Neural cell (in vitro differentiated cells): ENCODE results near the gene SYT5. TPM values are rescaled to one million over a fixed set of nuclear protein-coding genes. Genes with fewer than 3 reads are reported as not detected.
"Not testable (repeated sequence)": the region's sequence is repeated elsewhere in the genome, so short reads cannot be mapped to it uniquely, and the experiment has no call there.

ENCODE experiments used
- H2AFZ ChIP-seq: fragments of 200-600, 300-800 bp; sonication (generic), shearing (Covaris generic); 2 replicates; pipeline ENCODE4 v1.6.0; 2014; ENCODE audit warnings: low read depth, mild to moderate bottlenecking, antibody characterized with exemption, low read length, moderate library complexity
- H3F3A ChIP-seq: fragments of 200-600 bp; shearing (Covaris generic); 2 replicates; pipeline ENCODE4 v1.6.1; 2016; ENCODE audit warnings: mild to moderate bottlenecking, moderate library complexity, mixed read lengths, antibody characterized with exemption, low read length; ENCODE audit not compliant: insufficient read depth, poor library complexity, severe bottlenecking
- H3K27ac ChIP-seq: fragments of 200-600, 300-800 bp; sonication (generic), shearing (Covaris generic); 2 replicates; pipeline ENCODE4 v1.5.1; 2014; ENCODE audit warnings: mild to moderate bottlenecking, low read length, moderate library complexity
- H3K27me3 ChIP-seq: fragments of 300-800, 200-600 bp; sonication (generic), shearing (Covaris generic); 2 replicates; pipeline ENCODE4 v1.6.0; 2014; ENCODE audit warnings: mild to moderate bottlenecking, low read depth, low read length, moderate library complexity; ENCODE audit not compliant: insufficient read depth
- H3K36me3 ChIP-seq: fragments of 300-800, 200-600 bp; sonication (generic), shearing (Covaris generic); 2 replicates; pipeline ENCODE4 v1.5.1; 2014; ENCODE audit warnings: mild to moderate bottlenecking, antibody characterized with exemption, low read length, moderate library complexity; ENCODE audit not compliant: insufficient read depth
- H3K4me2 ChIP-seq: fragments of 300-800, 200-600 bp; sonication (generic), shearing (Covaris generic); 2 replicates; pipeline ENCODE4 v1.6.0; 2014; ENCODE audit warnings: mild to moderate bottlenecking, low read length
- H3K4me3 ChIP-seq: fragments of 300-800, 200-600 bp; sonication (generic), shearing (Covaris generic); 2 replicates; pipeline ENCODE4 v1.5.1; 2014; ENCODE audit warnings: mild to moderate bottlenecking, low read length, moderate library complexity
- H3K79me2 ChIP-seq: fragments of 200-600 bp; shearing (Covaris generic); replicated peaks from 2 replicates; pipeline ENCODE4 v1.6.0; 2014; ENCODE audit warnings: mild to moderate bottlenecking, low read length, moderate library complexity; ENCODE audit not compliant: insufficient read depth
- H3K9ac ChIP-seq: fragments of 300-800, 200-600 bp; sonication (generic), shearing (Covaris generic); 2 replicates; pipeline ENCODE4 v1.6.1; 2016; ENCODE audit warnings: mild to moderate bottlenecking, low read length, mixed read lengths
- H3K9me2 ChIP-seq: fragments of 200-600 bp; shearing (Covaris generic); 2 replicates; pipeline ENCODE4 v1.6.1; 2016; ENCODE audit warnings: mild to moderate bottlenecking, low read length, mixed read lengths; ENCODE audit not compliant: insufficient read depth
- H3K9me3 ChIP-seq: fragments of 200-600, 300-800 bp; sonication (generic), shearing (Covaris generic); 2 replicates; pipeline ENCODE4 v1.6.1; 2016; ENCODE audit warnings: mild to moderate bottlenecking, mixed run types, low read length, moderate library complexity, mixed read lengths
- H4K20me1 ChIP-seq: fragments of 200-600 bp; shearing (Covaris generic); 2 replicates; pipeline ENCODE4 v1.6.1; 2016; ENCODE audit warnings: mild to moderate bottlenecking, mixed run types; ENCODE audit not compliant: insufficient read depth
- EP300 ChIP-seq: fragments of 450-650 bp; conservative IDR thresholded peaks from 2 replicates; pipeline ENCODE4 v1.6.1; 2014; ENCODE audit warnings: antibody characterized with exemption, mild to moderate bottlenecking, moderate library complexity; ENCODE audit not compliant: poor library complexity, severe bottlenecking
- EZH2 ChIP-seq: fragments of 200-600, 300-800 bp; shearing (Covaris generic), sonication (generic); IDR thresholded peaks from 2 replicates; pipeline ENCODE4 v1.6.1; 2014; ENCODE audit warnings: antibody characterized with exemption, low read length, borderline replicate concordance, mild to moderate bottlenecking; ENCODE audit not compliant: insufficient read depth, poor library complexity, severe bottlenecking
- MXI1 ChIP-seq: fragments of 450-650 bp; conservative IDR thresholded peaks from 2 replicates; pipeline ENCODE4 v1.6.1; 2014; ENCODE audit warnings: antibody characterized with exemption, mild to moderate bottlenecking; ENCODE audit not compliant: poor library complexity, severe bottlenecking
- POLR2AphosphoS5 ChIP-seq: IDR thresholded peaks from 2 replicates; pipeline ENCODE4 v1.6.1; 2012
- RAD21 ChIP-seq: fragments of 450-650 bp; conservative IDR thresholded peaks from 2 replicates; pipeline ENCODE4 v1.6.1; 2014; ENCODE audit warnings: antibody characterized with exemption, mild to moderate bottlenecking, moderate library complexity
- SMC3 ChIP-seq: fragments of 450-650 bp; conservative IDR thresholded peaks from 2 replicates; pipeline ENCODE4 v1.6.1; 2014; ENCODE audit warnings: antibody characterized with exemption, mild to moderate bottlenecking, moderate library complexity; ENCODE audit not compliant: poor library complexity
- TAF1 ChIP-seq: IDR thresholded peaks from 2 replicates; pipeline ENCODE4 v1.6.1; 2012; ENCODE audit warnings: low read depth
- polyA plus RNA-seq: library from polyadenylated mRNA; depleted of rRNA; stranded (reverse); fragments of >200 nt; gene quantifications from 2 replicates; pipeline ENCODE4 v1.2.3, GENCODE V29; 2014
- TF ChIP-seq, protein P1 (sequence below): fragments of 450-650 bp; IDR thresholded peaks from 2 replicates; pipeline ENCODE4 v1.5.1; 2014; ENCODE audit warnings: antibody characterized with exemption, mild to moderate bottlenecking, moderate library complexity; ENCODE audit not compliant: poor library complexity, severe bottlenecking
- TF ChIP-seq, protein P2 (sequence below): IDR thresholded peaks from 2 replicates; pipeline ENCODE4 v1.6.1; 2012; ENCODE audit warnings: borderline replicate concordance

Gene SYT5
- polyA plus RNA-seq, 1 donor from 2014 or later, result 237 TPM

DNA sequence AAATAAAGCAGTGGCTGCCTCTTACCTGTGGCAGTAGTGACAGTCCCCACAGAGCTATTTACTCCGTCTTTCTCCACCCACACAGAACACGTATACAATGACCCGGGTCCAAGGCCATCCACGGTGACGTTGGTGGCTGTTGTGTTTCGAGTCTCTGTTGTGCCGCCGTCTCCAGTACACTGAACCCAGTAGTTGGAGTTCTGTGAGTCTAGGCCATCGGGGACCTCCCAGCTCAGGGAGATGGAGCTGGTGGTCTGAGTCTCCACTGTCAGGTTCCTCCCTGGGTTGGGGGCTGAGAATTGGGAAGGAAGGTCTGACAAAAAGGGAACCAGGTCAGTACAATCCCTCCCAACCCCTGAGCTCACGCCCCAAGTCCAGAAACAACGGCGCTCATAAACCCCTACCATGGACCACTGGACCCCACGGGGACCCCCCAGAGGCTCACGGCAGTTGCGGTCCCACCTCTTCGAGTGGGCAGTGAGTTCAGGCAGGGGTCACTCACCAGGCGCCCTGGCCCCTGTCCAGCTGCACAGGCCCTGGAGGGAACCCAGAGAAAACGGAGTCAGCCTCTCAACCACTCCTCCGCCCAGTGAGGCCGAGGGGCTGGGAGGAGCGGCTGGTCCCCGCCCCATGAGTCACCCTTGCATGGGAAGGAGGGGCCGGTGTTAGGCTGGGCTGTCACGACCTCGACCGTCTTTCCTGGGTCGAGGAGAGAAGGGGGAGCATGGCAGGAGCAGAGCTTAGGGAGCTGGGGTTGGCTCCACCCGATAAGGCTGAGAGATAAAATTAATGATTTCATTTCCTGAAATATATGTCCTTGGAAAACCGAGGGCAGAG, 26.8 kb upstream of the SYT5 start:
- Histone ChIP-seq H3K4me3 (no peak overlapping the region), H3K9ac (no peak overlapping the region), H3K79me2 (no peaks in the 10 kb centered on the region), H3F3A (no peaks in the 10 kb centered on the region), H3K4me2 (no peak overlapping the region), H3K36me3 (no peaks in the 10 kb centered on the region), H2AFZ (no peak overlapping the region), H4K20me1 (no peaks in the 10 kb centered on the region), H3K9me2 (no peaks in the 10 kb centered on the region), H3K27me3 (no peaks in the 10 kb centered on the region), H3K9me3 (no peaks in the 10 kb centered on the region), H3K27ac (no peak overlapping the region)
- TF ChIP-seq, protein P1, sequence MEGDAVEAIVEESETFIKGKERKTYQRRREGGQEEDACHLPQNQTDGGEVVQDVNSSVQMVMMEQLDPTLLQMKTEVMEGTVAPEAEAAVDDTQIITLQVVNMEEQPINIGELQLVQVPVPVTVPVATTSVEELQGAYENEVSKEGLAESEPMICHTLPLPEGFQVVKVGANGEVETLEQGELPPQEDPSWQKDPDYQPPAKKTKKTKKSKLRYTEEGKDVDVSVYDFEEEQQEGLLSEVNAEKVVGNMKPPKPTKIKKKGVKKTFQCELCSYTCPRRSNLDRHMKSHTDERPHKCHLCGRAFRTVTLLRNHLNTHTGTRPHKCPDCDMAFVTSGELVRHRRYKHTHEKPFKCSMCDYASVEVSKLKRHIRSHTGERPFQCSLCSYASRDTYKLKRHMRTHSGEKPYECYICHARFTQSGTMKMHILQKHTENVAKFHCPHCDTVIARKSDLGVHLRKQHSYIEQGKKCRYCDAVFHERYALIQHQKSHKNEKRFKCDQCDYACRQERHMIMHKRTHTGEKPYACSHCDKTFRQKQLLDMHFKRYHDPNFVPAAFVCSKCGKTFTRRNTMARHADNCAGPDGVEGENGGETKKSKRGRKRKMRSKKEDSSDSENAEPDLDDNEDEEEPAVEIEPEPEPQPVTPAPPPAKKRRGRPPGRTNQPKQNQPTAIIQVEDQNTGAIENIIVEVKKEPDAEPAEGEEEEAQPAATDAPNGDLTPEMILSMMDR, result no peak
- TF ChIP-seq TAF1 (no peak), EP300 (no peak), RAD21 (no peak), EZH2 (no peak), SMC3 (no peak), MXI1 (no peak), POLR2AphosphoS5 (no peak)
- TF ChIP-seq, protein P2, sequence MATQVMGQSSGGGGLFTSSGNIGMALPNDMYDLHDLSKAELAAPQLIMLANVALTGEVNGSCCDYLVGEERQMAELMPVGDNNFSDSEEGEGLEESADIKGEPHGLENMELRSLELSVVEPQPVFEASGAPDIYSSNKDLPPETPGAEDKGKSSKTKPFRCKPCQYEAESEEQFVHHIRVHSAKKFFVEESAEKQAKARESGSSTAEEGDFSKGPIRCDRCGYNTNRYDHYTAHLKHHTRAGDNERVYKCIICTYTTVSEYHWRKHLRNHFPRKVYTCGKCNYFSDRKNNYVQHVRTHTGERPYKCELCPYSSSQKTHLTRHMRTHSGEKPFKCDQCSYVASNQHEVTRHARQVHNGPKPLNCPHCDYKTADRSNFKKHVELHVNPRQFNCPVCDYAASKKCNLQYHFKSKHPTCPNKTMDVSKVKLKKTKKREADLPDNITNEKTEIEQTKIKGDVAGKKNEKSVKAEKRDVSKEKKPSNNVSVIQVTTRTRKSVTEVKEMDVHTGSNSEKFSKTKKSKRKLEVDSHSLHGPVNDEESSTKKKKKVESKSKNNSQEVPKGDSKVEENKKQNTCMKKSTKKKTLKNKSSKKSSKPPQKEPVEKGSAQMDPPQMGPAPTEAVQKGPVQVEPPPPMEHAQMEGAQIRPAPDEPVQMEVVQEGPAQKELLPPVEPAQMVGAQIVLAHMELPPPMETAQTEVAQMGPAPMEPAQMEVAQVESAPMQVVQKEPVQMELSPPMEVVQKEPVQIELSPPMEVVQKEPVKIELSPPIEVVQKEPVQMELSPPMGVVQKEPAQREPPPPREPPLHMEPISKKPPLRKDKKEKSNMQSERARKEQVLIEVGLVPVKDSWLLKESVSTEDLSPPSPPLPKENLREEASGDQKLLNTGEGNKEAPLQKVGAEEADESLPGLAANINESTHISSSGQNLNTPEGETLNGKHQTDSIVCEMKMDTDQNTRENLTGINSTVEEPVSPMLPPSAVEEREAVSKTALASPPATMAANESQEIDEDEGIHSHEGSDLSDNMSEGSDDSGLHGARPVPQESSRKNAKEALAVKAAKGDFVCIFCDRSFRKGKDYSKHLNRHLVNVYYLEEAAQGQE, result no peak

DNA sequence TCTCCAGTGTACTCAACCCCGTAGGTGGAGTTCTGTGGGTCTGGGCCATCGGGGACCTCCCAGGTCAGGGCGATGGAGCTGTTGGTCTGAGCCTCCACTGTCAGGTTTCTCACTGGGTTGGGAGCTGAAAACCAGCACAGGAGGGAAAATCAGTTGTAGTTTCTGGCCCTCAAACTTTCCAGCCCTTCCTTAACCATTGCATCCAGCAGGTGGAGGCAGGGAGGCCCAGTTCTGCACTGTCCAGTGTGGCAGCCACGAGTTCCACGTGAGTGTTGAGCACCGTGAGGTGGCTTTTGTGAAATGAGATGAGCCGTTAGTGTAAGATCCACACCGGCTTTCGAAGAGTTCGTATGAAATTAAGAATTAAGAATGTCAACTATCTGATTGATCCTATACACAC, 22.1 kb upstream of the SYT5 start:
- H3K27me3 ChIP-seq, H3K4me3 ChIP-seq, H3K4me2 ChIP-seq, H3F3A ChIP-seq, H3K79me2 ChIP-seq, H4K20me1 ChIP-seq, H3K36me3 ChIP-seq, H2AFZ ChIP-seq, H3K27ac ChIP-seq, H3K9me3 ChIP-seq, H3K9me2 ChIP-seq, H3K9ac ChIP-seq: not testable (repeated sequence)
